ENCODE measurements around the gene TMEM18. TPM values are rescaled to one million over a fixed set of nuclear protein-coding genes. Genes with fewer than 3 reads are reported as not detected.

The TMEM18 gene
- total and polyA plus RNA-seq, 2 of the 4 experiments (the other 2 are of a cell fraction), result 15.2 to 30.2 TPM

GRCh38 chr2:633371-633770 lies 43.8 kb downstream of the TMEM18 start:
- TF ChIP-seq SMC3 (IDR thresholded peaks at IDR 0.05; ENCODE audit: low read depth, low read length) (no peak), POLR2A (IDR thresholded peaks at IDR 0.05; ENCODE audit: low read depth, low read length) (no peak), MXI1 (IDR thresholded peaks at IDR 0.05; ENCODE audit: borderline replicate concordance, low read depth, low read length) (no peak), CTCF (conservative IDR thresholded peaks at IDR 0.05; ENCODE audit: low read depth, low read length) (no peak), CHD1 (IDR thresholded peaks at IDR 0.05; ENCODE audit: low read depth, low read length) (no peak), NFE2L2 (IDR thresholded peaks at IDR 0.05; ENCODE audit: low read depth, low read length) (no peak), CEBPB (IDR thresholded peaks at IDR 0.05; ENCODE audit: low read depth, low read length) (no peak), MAZ (IDR thresholded peaks at IDR 0.05; ENCODE audit: borderline replicate concordance, low read depth, low read length) (no peak)
- TF ChIP-seq, protein P1, sequence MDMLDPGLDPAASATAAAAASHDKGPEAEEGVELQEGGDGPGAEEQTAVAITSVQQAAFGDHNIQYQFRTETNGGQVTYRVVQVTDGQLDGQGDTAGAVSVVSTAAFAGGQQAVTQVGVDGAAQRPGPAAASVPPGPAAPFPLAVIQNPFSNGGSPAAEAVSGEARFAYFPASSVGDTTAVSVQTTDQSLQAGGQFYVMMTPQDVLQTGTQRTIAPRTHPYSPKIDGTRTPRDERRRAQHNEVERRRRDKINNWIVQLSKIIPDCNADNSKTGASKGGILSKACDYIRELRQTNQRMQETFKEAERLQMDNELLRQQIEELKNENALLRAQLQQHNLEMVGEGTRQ (IDR thresholded peaks at IDR 0.05; ENCODE audit: low read depth, low read length), result no peak
- ATAC-seq (ENCODE audit: low read depth), result no peak
- Histone ChIP-seq H2BK5ac (ENCODE audit: low read depth, low read length, poor library complexity, severe bottlenecking) (no peak overlapping the region), H3K18ac (ENCODE audit: low read depth, low read length) (no peak overlapping the region), H2AK9ac (replicated peaks; ENCODE audit: low read depth, low read length, poor library complexity) (no peak overlapping the region), H4K8ac (ENCODE audit: low read depth in 2 of 2, low read length in 2 of 2) (no peak overlapping the region), H3K9me3 (ENCODE audit: control insufficient read depth, insufficient read depth, low read length) (peaks cover 2% of the 10 kb centered on the region; the same call in 1 of the 2 replicates), H3K4ac (ENCODE audit: low read depth, low read length) (no peak overlapping the region), H3K4me1 (ENCODE audit: control insufficient read depth, insufficient read depth, low read length) (no peaks in the 10 kb centered on the region), H4K20me1 (ENCODE audit: insufficient read depth, low read length) (no peaks in the 10 kb centered on the region), H3K4me2 (ENCODE audit: low read depth, low read length) (no peak overlapping the region), H2BK20ac (ENCODE audit: low read depth, low read length) (no peak overlapping the region), H3K56ac (ENCODE audit: extremely low read depth, insufficient read depth, low read length) (no peak overlapping the region), H3K4me3 (ENCODE audit: insufficient read depth, low read depth, low read length) (no peak overlapping the region), H3K27me3 (ENCODE audit: control insufficient read depth, insufficient read depth, low read length) (no peaks in the 10 kb centered on the region), H3K14ac (replicated peaks; ENCODE audit: low read depth, low read length) (no peak overlapping the region), H3K27ac (ENCODE audit: insufficient read depth, low read length) (no peak overlapping the region), H4K91ac (ENCODE audit: insufficient read depth, low read depth, low read length) (no peak overlapping the region), H3K9me1 (ENCODE audit: insufficient read depth, low read length) (no peaks in the 10 kb centered on the region), H2BK120ac (ENCODE audit: low read depth, low read length) (no peak overlapping the region), H3K23ac (ENCODE audit: low read depth, low read length) (no peak overlapping the region), H2BK15ac (ENCODE audit: low read depth, low read length) (no peak overlapping the region), H3K79me1 (ENCODE audit: low read depth in 1 of 2, low read length in 2 of 2) (no peaks in the 10 kb centered on the region), H3K9ac (ENCODE audit: low read depth, low read length) (no peak overlapping the region), H2AK5ac (ENCODE audit: low read depth, low read length) (no peak overlapping the region), H3K36me3 (ENCODE audit: control insufficient read depth, insufficient read depth, low read length) (no peaks in the 10 kb centered on the region), H4K5ac (ENCODE audit: low read depth, low read length) (no peak overlapping the region), H2AFZ (replicated peaks; ENCODE audit: low read length, poor library complexity) (no peak overlapping the region)
- intact Hi-C loops (cut with micrococcal nuclease), result no loop called here
- POLR2A ChIA-PET (ENCODE audit: unreplicated experiment), result no interaction called here
- no TSS peak for BruUV-seq (replicated peaks)
- dilution Hi-C loops (cut with HindIII; ENCODE audit: low sequenced_read_pairs, unreplicated experiment), result no loop called here
- in situ Hi-C loops (cut with MboI; ENCODE audit: low sequenced_read_pairs), result no loop called here
- WGBS, 2 experiments (ENCODE audit: extremely low coverage in 2 of 2, insufficient read length in 1 of 2), result no CpG with 5 or more reads among the region's 5 CpGs
- CTCF ChIA-PET, result no interaction called here
- no peak for DNase-seq

Data from IMR-90 (cell line).